IPS DF 19.7 (cell line): ENCODE data around the gene PDPK1.
"Not testable (repeated sequence)": the region's sequence is repeated elsewhere in the genome, so short reads cannot be mapped to it uniquely, and the experiment has no call there.

Experiments used
- DNase-seq: peaks from one replicate; pipeline ENCODE4 v3.0.0-alpha.2; 2013; ENCODE audit warnings: low read depth, low spot score

PDPK1 gene

GRCh38 chr16:2587891-2588565 is 50.2 kb downstream of the PDPK1 start:
- no peak for DNase-seq

GRCh38 chr16:2591476-2592240 is 53.8 kb downstream of the PDPK1 start:
- DNase-seq, result no peak

GRCh38 chr16:2592786-2593185 is 55.0 kb downstream of the PDPK1 start:
- no peak for DNase-seq

GRCh38 chr16:2595393-2596205 is 57.8 kb downstream of the PDPK1 start:
- DNase-seq, result no peak

GRCh38 chr16:2596747-2597559 is 59.1 kb downstream of the PDPK1 start:
- no peak for DNase-seq

- no peak for DNase-seq
Observed at GRCh38 chr16:2597560-2597902, 59.7 kb downstream of the PDPK1 start.

GRCh38 chr16:2598133-2598641 is 60.4 kb downstream of the PDPK1 start:
- no peak for DNase-seq

GRCh38 chr16:2598723-2599122 is 60.9 kb downstream of the PDPK1 start:
- no peak for DNase-seq

GRCh38 chr16:2599165-2599564 is 61.3 kb downstream of the PDPK1 start:
- not testable (repeated sequence) for DNase-seq

- not testable (repeated sequence) for DNase-seq
Observed at GRCh38 chr16:2599785-2600184, 62.0 kb downstream of the PDPK1 start.

GRCh38 chr16:2601301-2602025 is 63.6 kb downstream of the PDPK1 start:
- DNase-seq, result not testable (repeated sequence)

GRCh38 chr16:2602175-2602574 is 64.4 kb downstream of the PDPK1 start:
- DNase-seq, result not testable (repeated sequence)

- peak; percentile 80 for DNase-seq
Observed at GRCh38 chr16:2603165-2604015, 65.6 kb downstream of the PDPK1 start.

- not testable (repeated sequence) for DNase-seq
Observed at GRCh38 chr16:2604016-2604369, 66.2 kb downstream of the PDPK1 start.

- not testable (repeated sequence) for DNase-seq
Observed at GRCh38 chr16:2606820-2607219, 69.0 kb downstream of the PDPK1 start.

GRCh38 chr16:2609345-2609744 is 71.5 kb downstream of the PDPK1 start:
- not testable (repeated sequence) for DNase-seq

GRCh38 chr16:2609827-2610470 is 72.1 kb downstream of the PDPK1 start:
- DNase-seq, result no peak

- no peak for DNase-seq
Observed at GRCh38 chr16:2610781-2611498, 73.1 kb downstream of the PDPK1 start.

- DNase-seq, result no peak
Observed at GRCh38 chr16:2611499-2611862, 73.7 kb downstream of the PDPK1 start.
